ENCODE measurements around the gene ADGRB3.

GRCh38 chr6:69202768-69203167, 567.7 kb downstream of the ADGRB3 start:
- no peak for TF ChIP-seq CTCF (IDR thresholded peaks at IDR 0.05)
- TF ChIP-seq EZH2 (IDR thresholded peaks at IDR 0.05; ENCODE audit: borderline replicate concordance, insufficient read depth, low read depth, low read length, poor library complexity, severe bottlenecking): no peak
